GM10847 (cell line): Measurements from ENCODE around the gene TRMT11.

Experiments
- POLR2A ChIP-seq: IDR thresholded peaks from 2 replicates; pipeline ENCODE4 v1.6.1; 2011; ENCODE audit not compliant: insufficient read length; ENCODE audit errors: extremely low read depth

The TRMT11 gene

GRCh38 chr6:125952764-125953501, 33.4 kb upstream of the TRMT11 start:
- TF ChIP-seq POLR2A, result no peak

GRCh38 chr6:125953502-125953875, 32.9 kb upstream of the TRMT11 start:
- TF ChIP-seq POLR2A, result no peak

GRCh38 chr6:125954735-125955339, 31.5 kb upstream of the TRMT11 start:
- no peak for TF ChIP-seq POLR2A

- no peak for TF ChIP-seq POLR2A
Measured at GRCh38 chr6:125955973-125956372, 30.4 kb upstream of the TRMT11 start.

GRCh38 chr6:125956506-125957390, 29.6 kb upstream of the TRMT11 start, which contains the start of gene HINT3:
TSS of gene HINT3 (plus strand) at chr6:125956770. CDS start at chr6:125956978, 208 bp downstream.
- peak; percentile 65 for TF ChIP-seq POLR2A

- TF ChIP-seq POLR2A, result no peak
Measured at GRCh38 chr6:125957391-125957693, 29.0 kb upstream of the TRMT11 start.

GRCh38 chr6:125957845-125958244, 28.5 kb upstream of the TRMT11 start:
- TF ChIP-seq POLR2A, result no peak

GRCh38 chr6:125959041-125959440, 27.3 kb upstream of the TRMT11 start:
- TF ChIP-seq POLR2A, result no peak

- TF ChIP-seq POLR2A, result no peak
Measured at GRCh38 chr6:125961117-125961516, 25.2 kb upstream of the TRMT11 start.

GRCh38 chr6:125962900-125963497, 23.3 kb upstream of the TRMT11 start:
- no peak for TF ChIP-seq POLR2A

GRCh38 chr6:125963817-125964216, 22.5 kb upstream of the TRMT11 start:
- TF ChIP-seq POLR2A, result no peak

- TF ChIP-seq POLR2A, result no peak
Measured at GRCh38 chr6:125966569-125966968, 19.8 kb upstream of the TRMT11 start.

- TF ChIP-seq POLR2A, result no peak
Measured at GRCh38 chr6:125968493-125968892, 17.8 kb upstream of the TRMT11 start.

GRCh38 chr6:125970760-125971159, 15.6 kb upstream of the TRMT11 start:
- TF ChIP-seq POLR2A, result no peak

- TF ChIP-seq POLR2A, result no peak
Measured at GRCh38 chr6:125974214-125974866, 12.0 kb upstream of the TRMT11 start.
